Esophagus muscularis mucosa (tissue), 4 donors: ENCODE measurements around the gene UBL4A. TPM values are rescaled to one million over a fixed set of nuclear protein-coding genes. Genes with fewer than 3 reads are reported as not detected.

ENCODE experiments used
- DNase-seq: peaks from one replicate; pipeline ENCODE4 v3.0.0-alpha.2; 2017; ENCODE audit errors: extremely low spot score
- H3K27ac ChIP-seq, 4 donors: fragments of 200-600 bp; sonication (generic); replicated peaks in 1 of 4; 1 replicate in 3 of 4; 2 replicates in 1 of 4; pipeline ENCODE4 v1.5.1; 2016 to 2019; ENCODE audit warnings: mild to moderate bottlenecking in 1 of 4
- H3K27me3 ChIP-seq, 4 donors: fragments of 200-600 bp; sonication (generic); one replicate each; pipeline versions ENCODE4 v1.5.1 to v1.6.0; 2016 to 2019
- H3K36me3 ChIP-seq, 4 donors: fragments of 200-600 bp; sonication (generic); one replicate each; pipeline ENCODE4 v1.5.1; 2016 to 2019
- H3K4me1 ChIP-seq, 4 donors: fragments of 200-600 bp; sonication (generic); one replicate each; pipeline ENCODE4 v1.5.1; 2016 to 2019
- H3K4me3 ChIP-seq, 4 donors: fragments of 200-600 bp; sonication (generic); 1 replicate in 2 of 4; 2 replicates in 2 of 4; pipeline ENCODE4 v1.5.1; 2016 to 2019; ENCODE audit warnings: mild to moderate bottlenecking in 4 of 4, moderate library complexity in 1 of 4
- H3K9me3 ChIP-seq, 4 donors: fragments of 200-600 bp; sonication (generic); 1 replicate in 3 of 4; 2 replicates in 1 of 4; pipeline ENCODE4 v1.5.1; 2016 to 2019
- CTCF ChIP-seq, 3 experiments: fragments of 200-600 bp in 2 of 3; fragments of 450-650 bp in 1 of 3; sonication (generic) in 2 of 3; IDR thresholded peaks; one replicate each; pipeline ENCODE4 v1.5.1; 2017 to 2019; ENCODE audit warnings: antibody characterized with exemption in 3 of 3, mild to moderate bottlenecking in 2 of 3, moderate library complexity in 1 of 3
- EP300 ChIP-seq: sonication (generic); formaldehyde crosslinking; IDR thresholded peaks from one replicate; pipeline ENCODE4 v1.6.1; 2017; ENCODE audit warnings: antibody characterized with exemption
- POLR2A ChIP-seq: fragments of 450-650 bp; IDR thresholded peaks from one replicate; pipeline ENCODE4 v1.6.1; 2017; ENCODE audit warnings: antibody characterized with exemption, moderate library complexity, mild to moderate bottlenecking, low read depth
- POLR2AphosphoS5 ChIP-seq, 2 donors: sonication (generic); formaldehyde crosslinking; IDR thresholded peaks; one replicate each; pipeline ENCODE4 v1.6.1; 2017; ENCODE audit warnings: antibody characterized with exemption in 2 of 2
- WGBS: methylation state at CpG from one replicate; pipeline ENCODE4 v1.1.5; 2018; 5-methylcytosine and 5-hydroxymethylcytosine counted together
- intact Hi-C: fragments of 100-400 bp; cut with DNase I; formaldehyde crosslinking; loops from one replicate; pipeline ENCODE4 v1.15.1; 2023
- total RNA-seq, 4 donors: library from RNA; depleted of rRNA; stranded (reverse); fragments of >200 nt; gene quantifications; one replicate each; pipeline versions ENCODE4 v1.1.0 to v1.2.1, GENCODE V29; 2016

Gene UBL4A
- total RNA-seq, 4 donors from 2014 or later: 41.7 to 75.8 (median 57.9) TPM

- Histone ChIP-seq H3K27me3 (no peaks in the 10 kb centered on the region), H3K36me3 (peaks cover 0 to 87% (median 57%) of the 10 kb centered on the region in 4 donors), H3K4me3 (no peak overlapping the region), H3K9me3 (no peaks in the 10 kb centered on the region), H3K4me1 (no peaks in the 10 kb centered on the region), H3K27ac (no peak overlapping the region)
- WGBS: 95% methylated on average over 7 of the region's 21 CpGs
- TF ChIP-seq POLR2A: no peak
- TF ChIP-seq EP300: no peak
- TF ChIP-seq CTCF (IDR thresholded peaks at IDR 0.05): no peak
- TF ChIP-seq POLR2AphosphoS5 (IDR thresholded peaks at IDR 0.05): no peak
- DNase-seq: no peak
- intact Hi-C loops: no loop called here
Observed at GRCh38 chrX:154467556-154467955, 18.9 kb downstream of the UBL4A start.

- whole genome bisulfite sequencing: 78% methylated on average over 4 of the region's 15 CpGs
- no peaks in the 10 kb centered on the region for H3K27me3 ChIP-seq
Observed at GRCh38 chrX:154466907-154467306, 19.5 kb downstream of the UBL4A start.

GRCh38 chrX:154466036-154466435 lies 20.4 kb downstream of the UBL4A start:
- no peaks in the 10 kb centered on the region for H3K4me1 ChIP-seq
- 91% methylated on average over 20 of the region's 32 CpGs for WGBS
- TF ChIP-seq EP300 (no peak), POLR2AphosphoS5 (IDR thresholded peaks at IDR 0.05) (no peak), POLR2A (no peak), CTCF (IDR thresholded peaks at IDR 0.05) (no peak)
- no peaks in the 10 kb centered on the region for H3K27me3 ChIP-seq
- intact Hi-C loops: no loop called here
- H3K9me3 ChIP-seq: no peaks in the 10 kb centered on the region
- DNase-seq: no peak
- no peak overlapping the region for H3K27ac ChIP-seq
- peaks cover 0 to 86% (median 58%) of the 10 kb centered on the region in 4 donors for H3K36me3 ChIP-seq
- H3K4me3 ChIP-seq: no peak overlapping the region

More at GRCh38 chrX:154466907-154467306, 19.5 kb downstream of the UBL4A start:
- no peak for TF ChIP-seq EP300
- no peak for TF ChIP-seq POLR2AphosphoS5 (IDR thresholded peaks at IDR 0.05)
- Histone ChIP-seq H3K9me3 (no peaks in the 10 kb centered on the region), H3K4me1 (no peaks in the 10 kb centered on the region), H3K27ac (no peak overlapping the region), H3K36me3 (peaks cover 0 to 88% (median 57%) of the 10 kb centered on the region in 4 donors), H3K4me3 (no peak overlapping the region)
- DNase-seq: no peak
- intact Hi-C loops: no loop called here

- intact Hi-C loops: no loop called here
- no peak overlapping the region for H3K27ac ChIP-seq
- WGBS: 93% methylated on average over 14 of the region's 14 CpGs
- no peaks in the 10 kb centered on the region for H3K4me1 ChIP-seq
- TF ChIP-seq CTCF (IDR thresholded peaks at IDR 0.05) (no peak), POLR2AphosphoS5 (IDR thresholded peaks at IDR 0.05) (no peak), POLR2A (no peak), EP300 (no peak)
- peaks cover 0 to 85% (median 57%) of the 10 kb centered on the region in 4 donors for H3K36me3 ChIP-seq
- H3K4me3 ChIP-seq: no peak overlapping the region
- DNase-seq: no peak
- no peaks in the 10 kb centered on the region for H3K27me3 ChIP-seq
- no peaks in the 10 kb centered on the region for H3K9me3 ChIP-seq
Observed at GRCh38 chrX:154465601-154466000, 20.8 kb downstream of the UBL4A start.

- intact Hi-C loops: no loop called here
- Histone ChIP-seq H3K4me3 (no peak overlapping the region), H3K27me3 (no peaks in the 10 kb centered on the region)
Observed at GRCh38 chrX:154464806-154465365, 21.5 kb downstream of the UBL4A start.

More at GRCh38 chrX:154464806-154465365, 21.5 kb downstream of the UBL4A start:
- Histone ChIP-seq H3K27ac (no peak overlapping the region), H3K4me1 (peaks cover 0 to 6% (median 3%) of the 10 kb centered on the region in 4 donors), H3K9me3 (no peaks in the 10 kb centered on the region), H3K36me3 (peaks cover 0 to 78% (median 51%) of the 10 kb centered on the region in 4 donors)
- no peak for TF ChIP-seq POLR2A
- TF ChIP-seq CTCF (IDR thresholded peaks at IDR 0.05): no peak
- TF ChIP-seq EP300: no peak
- TF ChIP-seq POLR2AphosphoS5 (IDR thresholded peaks at IDR 0.05): no peak
- DNase-seq: no peak
- 91% methylated on average over 19 of the region's 28 CpGs for WGBS
